Measurements from ENCODE around the gene PLEKHM3. TPM values are rescaled to one million over a fixed set of nuclear protein-coding genes. Genes with fewer than 3 reads are reported as not detected.

Gene PLEKHM3
- total RNA-seq, 1 donor from 2014 or later = 12.1 TPM

- no peak for TF ChIP-seq CTCF (conservative IDR thresholded peaks at IDR 0.05)
- peaks cover 13% of the 10 kb centered on the region for H3K36me3 Mint-ChIP-seq
- H3K9me3 Mint-ChIP-seq = peaks cover 4% of the 10 kb centered on the region
- no peaks in the 10 kb centered on the region for H3K4me1 Mint-ChIP-seq (ENCODE audit: unreplicated experiment)
- no peaks in the 10 kb centered on the region for H3K27me3 Mint-ChIP-seq
- no peak overlapping the region for H3K27ac Mint-ChIP-seq
- H3K4me3 Mint-ChIP-seq = no peak overlapping the region
- DNase-seq (ENCODE audit: extremely low spot score, unreplicated experiment) = no peak
Observed at GRCh38 chr2:207987025-207987716, 38.2 kb downstream of the PLEKHM3 start.

GRCh38 chr2:207984765-207985480, 40.4 kb downstream of the PLEKHM3 start:
- no peak overlapping the region for H3K27ac Mint-ChIP-seq
- no peaks in the 10 kb centered on the region for H3K4me1 Mint-ChIP-seq (ENCODE audit: unreplicated experiment)
- no peaks in the 10 kb centered on the region for H3K27me3 Mint-ChIP-seq
- peaks cover 4% of the 10 kb centered on the region for H3K9me3 Mint-ChIP-seq
- no peak for DNase-seq (ENCODE audit: extremely low spot score, unreplicated experiment)
- peaks cover 13% of the 10 kb centered on the region for H3K36me3 Mint-ChIP-seq
- no peak for TF ChIP-seq CTCF (conservative IDR thresholded peaks at IDR 0.05)
- no peak overlapping the region for H3K4me3 Mint-ChIP-seq

GRCh38 chr2:207983641-207984042, 41.7 kb downstream of the PLEKHM3 start:
- TF ChIP-seq CTCF (conservative IDR thresholded peaks at IDR 0.05) = no peak
- H3K9me3 Mint-ChIP-seq = peaks cover 4% of the 10 kb centered on the region

GRCh38 chr2:207978177-207978948, 47.0 kb downstream of the PLEKHM3 start:
- Mint-ChIP-seq H3K4me1 (ENCODE audit: unreplicated experiment) (no peaks in the 10 kb centered on the region), H3K4me3 (no peak overlapping the region), H3K9me3 (no peaks in the 10 kb centered on the region), H3K27me3 (peaks cover 3% of the 10 kb centered on the region), H3K27ac (no peak overlapping the region), H3K36me3 (peaks cover under 1% of the 10 kb centered on the region)
- no peak for DNase-seq (ENCODE audit: extremely low spot score, unreplicated experiment)
- no peak for TF ChIP-seq CTCF (conservative IDR thresholded peaks at IDR 0.05)

More at GRCh38 chr2:207983641-207984042, 41.7 kb downstream of the PLEKHM3 start:
- Mint-ChIP-seq H3K4me1 (ENCODE audit: unreplicated experiment) (no peaks in the 10 kb centered on the region), H3K36me3 (peaks cover 13% of the 10 kb centered on the region), H3K27me3 (no peaks in the 10 kb centered on the region), H3K4me3 (no peak overlapping the region), H3K27ac (no peak overlapping the region)
- DNase-seq (ENCODE audit: extremely low spot score, unreplicated experiment) = no peak

- H3K27ac Mint-ChIP-seq = no peak overlapping the region
- no peak for TF ChIP-seq CTCF (conservative IDR thresholded peaks at IDR 0.05)
- peaks cover 2% of the 10 kb centered on the region for H3K4me1 Mint-ChIP-seq (ENCODE audit: unreplicated experiment)
- H3K27me3 Mint-ChIP-seq = peaks cover 3% of the 10 kb centered on the region
- H3K36me3 Mint-ChIP-seq = no peaks in the 10 kb centered on the region
- no peaks in the 10 kb centered on the region for H3K9me3 Mint-ChIP-seq
- DNase-seq (ENCODE audit: extremely low spot score, unreplicated experiment) = no peak
- no peak overlapping the region for H3K4me3 Mint-ChIP-seq
Observed at GRCh38 chr2:207975921-207976320, 49.4 kb downstream of the PLEKHM3 start.

Measured in type B pancreatic cell (in vitro differentiated cells).